ENCODE results near the gene RING1. TPM values are rescaled to one million over a fixed set of nuclear protein-coding genes. Genes with fewer than 3 reads are reported as not detected.

RING1 gene
- polyA plus RNA-seq, 1 of the 3 experiments (the other 2 are of a cell fraction): 61.3 TPM

DNA sequence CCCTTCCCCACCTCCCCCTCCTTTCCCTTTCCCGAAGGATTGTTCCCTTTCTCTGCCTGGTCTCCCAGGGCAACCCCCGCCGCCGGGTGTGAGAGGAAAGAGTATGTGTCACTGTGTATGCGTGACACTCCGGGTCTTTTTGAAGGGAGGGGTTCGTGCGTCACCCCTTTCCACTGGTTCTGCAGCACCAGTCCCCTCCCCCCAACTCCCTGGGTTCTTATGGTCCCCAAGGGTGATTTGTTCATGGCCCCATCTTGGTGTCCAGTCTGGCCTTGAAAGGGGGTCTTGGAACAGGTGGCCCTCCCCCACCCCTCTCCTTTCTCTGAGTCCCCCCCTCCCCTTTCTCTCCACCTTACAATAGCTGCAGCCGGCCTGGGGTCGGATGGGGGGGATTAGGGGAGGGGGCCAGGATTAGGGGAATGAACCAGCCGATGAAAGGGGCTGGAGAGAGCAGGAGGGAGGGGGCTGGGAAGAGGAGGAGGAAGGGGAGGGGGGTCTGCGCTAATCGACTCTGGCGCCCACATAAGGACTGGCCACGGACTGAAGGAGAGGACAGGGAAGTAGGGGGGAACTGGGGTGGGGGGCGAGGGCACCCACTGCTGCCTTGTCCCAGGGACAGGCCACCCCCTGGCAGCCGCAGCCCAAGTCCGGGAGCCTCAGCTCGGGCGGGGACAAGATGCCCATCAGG is 1.3 kb upstream of the RING1 start:
- Histone ChIP-seq H3K9me3 (no peaks in the 10 kb centered on the region), H3K9me2 (no peaks in the 10 kb centered on the region), H2AFZ (ENCODE audit: low read depth) (no peak overlapping the region), H4K20me1 (ENCODE audit: insufficient read depth) (no peaks in the 10 kb centered on the region), H3K27me3 (ENCODE audit: insufficient read depth) (no peaks in the 10 kb centered on the region), H3K79me2 (ENCODE audit: insufficient read depth) (peaks cover 34% of the 10 kb centered on the region), H3K4me2 (peak overlapping the region; percentile 96), H3K4me1 (ENCODE audit: control insufficient read depth in 1 of 2, insufficient read depth in 2 of 2, low read depth in 1 of 2, low read length in 1 of 2) (peaks cover 24 to 34% of the 10 kb centered on the region in 2 experiments), H3K27ac (ENCODE audit: low read depth in 2 of 2, low read length in 1 of 2) (peak overlapping the region in 1 of 2 experiments; percentile 91; a peak in 3 of 4 replicates), H3K4me3 (ENCODE audit: low read depth in 2 of 2, low read length in 1 of 2) (peak overlapping the region; percentile 90 to 94), H3K9ac (peak overlapping the region; percentile 95), H3K36me3 (replicated peaks in 1 of 2; ENCODE audit: control insufficient read depth in 1 of 2, insufficient read depth in 2 of 2, low read length in 1 of 2) (peaks cover 24 to 36% of the 10 kb centered on the region in 2 experiments), H3F3A (replicated peaks; ENCODE audit: insufficient read depth) (peaks cover 21% of the 10 kb centered on the region)
- 66% methylated on average over 16 of the region's 20 CpGs for WGBS (ENCODE audit: low lambda C conversion rate)
- ChIA-PET CTCF (interaction anchor here (1.2 to 3.4 kb wide), 3 partner anchors 8 to 71 kb away, joined by 3 to 27 read pairs (median 8); no protein-coding TSS in a partner anchor), POLR2A (interaction anchor here (2.4 kb wide), 1 partner anchor 42 kb away, joined by 18 read pairs; no protein-coding TSS in a partner anchor)
- TF ChIP-seq NRF1 (IDR thresholded peaks at IDR 0.05; ENCODE audit: low read depth, low read length) (no peak), RFX5 (IDR thresholded peaks at IDR 0.05; ENCODE audit: low read length) (no peak), FOXJ3 (CRISPR knock-in tag; IDR thresholded peaks at IDR 0.05) (no peak), EP300 (IDR thresholded peaks at IDR 0.05; ENCODE audit: borderline replicate concordance in 1 of 2, low read depth in 1 of 2, low read length in 1 of 2) (no peak), GABPA (IDR thresholded peaks at IDR 0.05; ENCODE audit: low read depth) (no peak), GATA2 (CRISPR knock-in tag; IDR thresholded peaks at IDR 0.05) (no peak), MEF2A (IDR thresholded peaks at IDR 0.05; ENCODE audit: borderline replicate concordance, low read depth) (no peak), TAF1 (IDR thresholded peaks at IDR 0.05; ENCODE audit: borderline replicate concordance, low read depth, low read length) (no peak)
- TF ChIP-seq, protein P1, sequence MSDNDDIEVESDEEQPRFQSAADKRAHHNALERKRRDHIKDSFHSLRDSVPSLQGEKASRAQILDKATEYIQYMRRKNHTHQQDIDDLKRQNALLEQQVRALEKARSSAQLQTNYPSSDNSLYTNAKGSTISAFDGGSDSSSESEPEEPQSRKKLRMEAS (IDR thresholded peaks at IDR 0.05; ENCODE audit: low read depth): no peak
- TF ChIP-seq, protein P2, sequence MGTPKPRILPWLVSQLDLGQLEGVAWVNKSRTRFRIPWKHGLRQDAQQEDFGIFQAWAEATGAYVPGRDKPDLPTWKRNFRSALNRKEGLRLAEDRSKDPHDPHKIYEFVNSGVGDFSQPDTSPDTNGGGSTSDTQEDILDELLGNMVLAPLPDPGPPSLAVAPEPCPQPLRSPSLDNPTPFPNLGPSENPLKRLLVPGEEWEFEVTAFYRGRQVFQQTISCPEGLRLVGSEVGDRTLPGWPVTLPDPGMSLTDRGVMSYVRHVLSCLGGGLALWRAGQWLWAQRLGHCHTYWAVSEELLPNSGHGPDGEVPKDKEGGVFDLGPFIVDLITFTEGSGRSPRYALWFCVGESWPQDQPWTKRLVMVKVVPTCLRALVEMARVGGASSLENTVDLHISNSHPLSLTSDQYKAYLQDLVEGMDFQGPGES (IDR thresholded peaks at IDR 0.05; ENCODE audit: low read depth, low read length): no peak
- DNase-seq: peak; percentile 21

DNA sequence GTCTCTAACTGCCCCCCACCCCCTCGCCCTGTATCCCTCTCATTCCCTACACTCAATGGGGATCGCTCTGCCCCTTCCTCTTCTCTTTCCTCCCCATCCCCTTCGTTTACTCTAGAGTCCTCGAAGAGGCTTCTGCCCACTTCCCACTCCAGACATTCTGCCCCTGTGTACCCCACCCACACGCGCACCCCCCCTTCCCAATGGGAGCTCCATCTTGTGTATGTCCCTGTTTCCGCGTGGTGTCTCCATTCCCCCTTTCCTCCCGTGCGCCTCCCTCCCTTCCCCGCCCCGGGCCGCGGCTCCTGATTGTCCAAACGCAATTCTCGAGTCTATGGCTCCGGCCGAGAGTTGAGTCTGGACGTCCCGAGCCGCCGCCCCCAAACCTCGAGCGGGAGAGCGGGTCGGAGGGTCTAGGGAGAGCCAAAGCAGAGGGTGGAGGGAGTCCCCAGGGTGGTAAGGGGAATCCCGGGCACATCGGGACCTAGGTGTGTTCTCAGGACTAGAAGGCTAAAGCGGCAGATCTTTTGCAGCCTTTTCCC is 679 bp upstream of the RING1 start:
- H3F3A ChIP-seq (replicated peaks; ENCODE audit: insufficient read depth): peaks cover 21% of the 10 kb centered on the region
- no peaks in the 10 kb centered on the region for H4K20me1 ChIP-seq (ENCODE audit: insufficient read depth)
- peaks cover 28% of the 10 kb centered on the region for H3K79me2 ChIP-seq (ENCODE audit: insufficient read depth)
- ChIA-PET CTCF (interaction anchor here (1.0 to 3.4 kb wide), 5 partner anchors 9 to 193 kb away, joined by 3 to 27 read pairs (median 5); no protein-coding TSS in a partner anchor), POLR2A (interaction anchor here (1.0 to 2.4 kb wide), 3 partner anchors 8 to 64 kb away, joined by 3 to 18 read pairs (median 9); partner anchors contain the start of genes RPS18 and VPS52)
- H3K9me3 ChIP-seq: no peaks in the 10 kb centered on the region
- H3K9ac ChIP-seq: peak overlapping the region; percentile 95
- peak; percentile 81 for DNase-seq
- 3% methylated on average over 29 of the region's 29 CpGs for WGBS (ENCODE audit: low lambda C conversion rate)
- H3K4me2 ChIP-seq: peak overlapping the region; percentile 96
- peaks cover 18 to 32% of the 10 kb centered on the region in 2 experiments for H3K36me3 ChIP-seq (replicated peaks in 1 of 2; ENCODE audit: control insufficient read depth in 1 of 2, insufficient read depth in 2 of 2, low read length in 1 of 2)
- no peaks in the 10 kb centered on the region for H3K9me2 ChIP-seq
- peak overlapping the region; percentile 90 to 94 for H3K4me3 ChIP-seq (ENCODE audit: low read depth in 2 of 2, low read length in 1 of 2)
- H3K27me3 ChIP-seq (ENCODE audit: insufficient read depth): no peaks in the 10 kb centered on the region
- peaks cover 19 to 35% of the 10 kb centered on the region in 2 experiments for H3K4me1 ChIP-seq (ENCODE audit: control insufficient read depth in 1 of 2, insufficient read depth in 2 of 2, low read depth in 1 of 2, low read length in 1 of 2)
- H3K27ac ChIP-seq (ENCODE audit: low read depth in 2 of 2, low read length in 1 of 2): peak overlapping the region; percentile 88 to 91
- peak overlapping the region; percentile 86 for H2AFZ ChIP-seq (ENCODE audit: low read depth)
- TF ChIP-seq ELF1 (IDR thresholded peaks at IDR 0.05) (no peak), EP300 (IDR thresholded peaks at IDR 0.05; ENCODE audit: borderline replicate concordance in 1 of 2, low read depth in 1 of 2, low read length in 1 of 2) (no peak), JUND (IDR thresholded peaks at IDR 0.05) (no peak), EZH2phosphoT487 (IDR thresholded peaks at IDR 0.05; ENCODE audit: borderline replicate concordance, low read depth) (no peak), MEF2A (IDR thresholded peaks at IDR 0.05; ENCODE audit: borderline replicate concordance, low read depth) (no peak), SMC3 (IDR thresholded peaks at IDR 0.05; ENCODE audit: low read depth, low read length) (no peak), TCF12 (IDR thresholded peaks at IDR 0.05) (no peak)
- TF ChIP-seq, protein P3, sequence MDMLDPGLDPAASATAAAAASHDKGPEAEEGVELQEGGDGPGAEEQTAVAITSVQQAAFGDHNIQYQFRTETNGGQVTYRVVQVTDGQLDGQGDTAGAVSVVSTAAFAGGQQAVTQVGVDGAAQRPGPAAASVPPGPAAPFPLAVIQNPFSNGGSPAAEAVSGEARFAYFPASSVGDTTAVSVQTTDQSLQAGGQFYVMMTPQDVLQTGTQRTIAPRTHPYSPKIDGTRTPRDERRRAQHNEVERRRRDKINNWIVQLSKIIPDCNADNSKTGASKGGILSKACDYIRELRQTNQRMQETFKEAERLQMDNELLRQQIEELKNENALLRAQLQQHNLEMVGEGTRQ (IDR thresholded peaks at IDR 0.05; ENCODE audit: borderline replicate concordance, low read depth, low read length): no peak
- TF ChIP-seq, protein P4, sequence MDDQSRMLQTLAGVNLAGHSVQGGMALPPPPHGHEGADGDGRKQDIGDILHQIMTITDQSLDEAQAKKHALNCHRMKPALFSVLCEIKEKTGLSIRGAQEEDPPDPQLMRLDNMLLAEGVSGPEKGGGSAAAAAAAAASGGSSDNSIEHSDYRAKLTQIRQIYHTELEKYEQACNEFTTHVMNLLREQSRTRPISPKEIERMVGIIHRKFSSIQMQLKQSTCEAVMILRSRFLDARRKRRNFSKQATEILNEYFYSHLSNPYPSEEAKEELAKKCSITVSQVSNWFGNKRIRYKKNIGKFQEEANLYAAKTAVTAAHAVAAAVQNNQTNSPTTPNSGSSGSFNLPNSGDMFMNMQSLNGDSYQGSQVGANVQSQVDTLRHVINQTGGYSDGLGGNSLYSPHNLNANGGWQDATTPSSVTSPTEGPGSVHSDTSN (IDR thresholded peaks at IDR 0.05): no peak
- TF ChIP-seq, protein P5, sequence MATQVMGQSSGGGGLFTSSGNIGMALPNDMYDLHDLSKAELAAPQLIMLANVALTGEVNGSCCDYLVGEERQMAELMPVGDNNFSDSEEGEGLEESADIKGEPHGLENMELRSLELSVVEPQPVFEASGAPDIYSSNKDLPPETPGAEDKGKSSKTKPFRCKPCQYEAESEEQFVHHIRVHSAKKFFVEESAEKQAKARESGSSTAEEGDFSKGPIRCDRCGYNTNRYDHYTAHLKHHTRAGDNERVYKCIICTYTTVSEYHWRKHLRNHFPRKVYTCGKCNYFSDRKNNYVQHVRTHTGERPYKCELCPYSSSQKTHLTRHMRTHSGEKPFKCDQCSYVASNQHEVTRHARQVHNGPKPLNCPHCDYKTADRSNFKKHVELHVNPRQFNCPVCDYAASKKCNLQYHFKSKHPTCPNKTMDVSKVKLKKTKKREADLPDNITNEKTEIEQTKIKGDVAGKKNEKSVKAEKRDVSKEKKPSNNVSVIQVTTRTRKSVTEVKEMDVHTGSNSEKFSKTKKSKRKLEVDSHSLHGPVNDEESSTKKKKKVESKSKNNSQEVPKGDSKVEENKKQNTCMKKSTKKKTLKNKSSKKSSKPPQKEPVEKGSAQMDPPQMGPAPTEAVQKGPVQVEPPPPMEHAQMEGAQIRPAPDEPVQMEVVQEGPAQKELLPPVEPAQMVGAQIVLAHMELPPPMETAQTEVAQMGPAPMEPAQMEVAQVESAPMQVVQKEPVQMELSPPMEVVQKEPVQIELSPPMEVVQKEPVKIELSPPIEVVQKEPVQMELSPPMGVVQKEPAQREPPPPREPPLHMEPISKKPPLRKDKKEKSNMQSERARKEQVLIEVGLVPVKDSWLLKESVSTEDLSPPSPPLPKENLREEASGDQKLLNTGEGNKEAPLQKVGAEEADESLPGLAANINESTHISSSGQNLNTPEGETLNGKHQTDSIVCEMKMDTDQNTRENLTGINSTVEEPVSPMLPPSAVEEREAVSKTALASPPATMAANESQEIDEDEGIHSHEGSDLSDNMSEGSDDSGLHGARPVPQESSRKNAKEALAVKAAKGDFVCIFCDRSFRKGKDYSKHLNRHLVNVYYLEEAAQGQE (IDR thresholded peaks at IDR 0.05; ENCODE audit: low read depth, low read length): 0 out of 2 replicates have a peak, but pooled peaks have one; percentile 1
- TF ChIP-seq, protein P1 (IDR thresholded peaks at IDR 0.05; ENCODE audit: low read depth): peak; percentile 52

Data from SK-N-SH (cell line).